ENCODE results near the gene SOCS6.

DNA sequence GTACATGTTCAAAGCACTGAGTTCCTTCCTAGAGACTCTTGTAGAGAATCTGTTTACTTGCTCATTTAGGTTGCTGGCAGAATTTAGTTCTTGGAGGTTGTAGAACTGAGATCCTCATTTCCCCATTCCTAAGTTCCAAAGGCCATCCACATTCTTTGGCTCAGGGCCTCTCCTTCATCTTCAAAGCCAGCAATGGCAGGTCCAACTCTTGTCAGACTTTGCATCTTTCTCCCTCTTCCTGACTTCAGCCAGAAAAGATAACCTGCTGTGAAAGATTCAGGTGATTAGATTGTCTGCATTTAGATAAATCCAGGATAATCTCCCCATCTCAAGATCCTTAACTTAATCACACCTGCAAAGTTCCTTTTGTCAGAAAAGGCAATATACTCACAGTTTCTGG, 51.1 kb downstream of the SOCS6 start:
- TF ChIP-seq, protein P1, sequence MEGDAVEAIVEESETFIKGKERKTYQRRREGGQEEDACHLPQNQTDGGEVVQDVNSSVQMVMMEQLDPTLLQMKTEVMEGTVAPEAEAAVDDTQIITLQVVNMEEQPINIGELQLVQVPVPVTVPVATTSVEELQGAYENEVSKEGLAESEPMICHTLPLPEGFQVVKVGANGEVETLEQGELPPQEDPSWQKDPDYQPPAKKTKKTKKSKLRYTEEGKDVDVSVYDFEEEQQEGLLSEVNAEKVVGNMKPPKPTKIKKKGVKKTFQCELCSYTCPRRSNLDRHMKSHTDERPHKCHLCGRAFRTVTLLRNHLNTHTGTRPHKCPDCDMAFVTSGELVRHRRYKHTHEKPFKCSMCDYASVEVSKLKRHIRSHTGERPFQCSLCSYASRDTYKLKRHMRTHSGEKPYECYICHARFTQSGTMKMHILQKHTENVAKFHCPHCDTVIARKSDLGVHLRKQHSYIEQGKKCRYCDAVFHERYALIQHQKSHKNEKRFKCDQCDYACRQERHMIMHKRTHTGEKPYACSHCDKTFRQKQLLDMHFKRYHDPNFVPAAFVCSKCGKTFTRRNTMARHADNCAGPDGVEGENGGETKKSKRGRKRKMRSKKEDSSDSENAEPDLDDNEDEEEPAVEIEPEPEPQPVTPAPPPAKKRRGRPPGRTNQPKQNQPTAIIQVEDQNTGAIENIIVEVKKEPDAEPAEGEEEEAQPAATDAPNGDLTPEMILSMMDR (IDR thresholded peaks at IDR 0.05; ENCODE audit: low read length) = no peak
- no peak for TF ChIP-seq EZH2 (optimal IDR thresholded peaks at IDR 0.05; ENCODE audit: low read depth, low read length)
- no peak for TF ChIP-seq EZH2phosphoT487 (IDR thresholded peaks at IDR 0.05; ENCODE audit: low read length)
